Activated T-cell treated with anti-CD3 and anti-CD28 coated beads for 1 hour (primary cell): ENCODE data around the gene UBE2I.
A peak's percentile ranks its signal among the peaks of the same experiment; 100 is the strongest.

Experiments used
- DNase-seq: peaks from one replicate; pipeline ENCODE4 v3.0.0-alpha.2; 2020; ENCODE audit warnings: low read depth

Gene UBE2I

GRCh38 chr16:1361685-1362360 is 52.4 kb downstream of the UBE2I start:
- no peak for DNase-seq

DNA sequence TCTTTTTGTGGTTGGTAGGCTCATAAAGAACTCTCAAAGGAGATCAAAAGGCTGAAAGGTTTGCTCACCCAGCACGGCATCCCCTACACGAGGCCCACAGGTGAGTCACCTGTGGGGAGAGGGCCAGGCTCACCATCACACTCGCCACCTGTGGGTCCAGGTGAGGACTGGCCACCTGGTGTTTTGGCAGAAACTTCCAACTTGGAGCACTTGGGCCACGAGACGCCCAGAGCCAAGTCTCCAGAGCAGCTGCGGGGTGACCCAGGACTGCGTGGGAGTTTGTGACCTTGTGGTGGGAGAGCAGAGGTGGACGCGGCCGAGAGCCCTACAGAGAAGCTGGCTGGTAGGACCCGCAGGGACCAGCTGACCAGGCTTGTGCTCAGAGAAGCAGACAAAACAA is 53.4 kb downstream of the UBE2I start:
- no peak for DNase-seq

DNA sequence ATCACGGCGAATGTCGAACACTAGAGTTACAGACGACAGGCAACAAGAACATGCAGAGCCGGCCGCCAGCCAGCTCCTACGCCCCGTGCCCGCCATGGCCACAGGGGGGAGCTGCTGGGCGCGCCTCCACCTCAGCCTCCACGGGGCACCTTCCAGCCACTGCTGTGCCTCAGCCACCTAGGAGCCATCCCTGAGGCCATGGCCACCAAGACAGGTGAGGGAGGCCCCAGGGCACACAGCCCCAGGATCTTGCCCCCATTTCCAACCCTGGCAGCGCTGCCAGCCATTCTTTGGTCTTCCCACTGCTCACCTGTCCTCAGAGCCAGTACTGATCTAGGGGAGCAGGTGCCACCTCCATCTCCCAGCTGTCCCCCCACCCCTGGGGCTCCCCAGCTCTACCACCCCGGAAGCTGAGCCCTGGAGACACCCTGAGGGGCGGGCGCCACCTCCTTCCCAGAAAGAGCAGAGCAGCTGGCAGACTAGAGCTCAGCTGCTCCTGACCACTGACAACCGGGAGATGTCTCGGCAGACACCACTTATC is 54.1 kb downstream of the UBE2I start:
- DNase-seq: peak; percentile 65

GRCh38 chr16:1364510-1364909 is 55.1 kb downstream of the UBE2I start:
- DNase-seq: no peak

DNA sequence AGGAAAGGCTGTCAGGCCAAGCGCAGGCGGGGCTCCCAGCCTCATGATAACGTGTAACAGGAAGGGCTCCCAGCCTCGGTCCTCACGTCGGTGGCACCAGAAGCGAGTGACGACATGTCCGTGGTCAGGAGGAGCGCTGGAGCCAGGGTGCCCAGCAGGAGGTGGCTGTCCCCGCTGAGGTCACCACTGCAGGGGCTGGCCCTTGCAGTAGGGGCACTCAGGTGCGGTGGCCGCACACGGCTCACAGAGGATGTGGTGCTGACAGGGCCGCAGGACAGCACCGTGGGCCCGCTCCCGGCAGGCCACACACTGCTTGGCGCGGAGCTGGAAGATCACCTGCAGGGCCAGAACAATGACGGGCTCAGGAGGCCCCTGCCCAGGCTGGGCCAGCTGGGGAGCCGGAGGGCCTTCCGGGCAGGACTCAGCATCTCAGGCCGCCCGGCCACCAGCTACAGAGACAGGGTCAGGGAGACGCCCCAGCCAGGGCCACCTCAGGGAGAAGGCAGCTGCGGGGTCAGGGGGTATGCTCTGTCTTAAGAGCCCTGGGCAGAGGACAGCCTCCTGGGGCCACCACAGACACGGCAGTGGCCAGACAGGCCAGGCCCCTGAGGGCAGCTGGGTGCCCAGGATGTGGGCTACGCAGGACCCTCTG is 56.8 kb downstream of the UBE2I start:
- no peak for DNase-seq

GRCh38 chr16:1366712-1367299 is 57.4 kb downstream of the UBE2I start:
- no peak for DNase-seq

- DNase-seq: no peak
Observed at GRCh38 chr16:1367486-1368174, 58.2 kb downstream of the UBE2I start.

GRCh38 chr16:1371054-1371978 is 61.9 kb downstream of the UBE2I start:
- no peak for DNase-seq

DNA sequence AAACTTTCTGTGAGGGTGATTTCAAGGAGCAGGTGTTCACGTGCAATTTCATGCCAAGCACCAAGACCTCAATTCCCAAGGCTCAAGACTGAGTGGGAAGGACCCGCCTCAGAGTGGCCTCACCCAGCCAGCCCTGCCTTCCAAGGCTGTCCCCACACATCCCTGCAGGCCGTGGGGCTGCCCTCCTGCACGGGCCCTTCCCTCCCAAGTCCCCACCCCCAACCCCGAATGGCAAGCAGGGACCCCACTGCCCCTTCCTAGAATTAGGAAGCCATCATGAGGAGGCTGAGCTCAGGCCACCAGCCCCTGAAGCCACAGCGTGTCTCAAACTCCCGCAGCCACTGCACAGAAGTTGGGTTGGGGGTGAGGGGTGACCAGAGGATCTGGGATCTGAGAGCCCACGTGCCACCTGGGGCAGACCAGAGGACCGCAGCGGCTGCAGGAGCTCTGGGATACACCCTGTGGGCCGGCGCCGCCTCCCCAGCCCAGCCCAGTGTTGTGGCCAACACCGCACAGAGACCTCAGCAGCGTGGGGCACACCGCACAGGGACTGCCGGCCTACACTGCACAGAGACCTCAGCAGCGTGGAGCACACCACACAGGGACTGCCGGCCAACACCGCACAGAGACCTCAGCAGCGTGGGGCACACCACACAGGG is 63.0 kb downstream of the UBE2I start:
- DNase-seq: no peak

DNA sequence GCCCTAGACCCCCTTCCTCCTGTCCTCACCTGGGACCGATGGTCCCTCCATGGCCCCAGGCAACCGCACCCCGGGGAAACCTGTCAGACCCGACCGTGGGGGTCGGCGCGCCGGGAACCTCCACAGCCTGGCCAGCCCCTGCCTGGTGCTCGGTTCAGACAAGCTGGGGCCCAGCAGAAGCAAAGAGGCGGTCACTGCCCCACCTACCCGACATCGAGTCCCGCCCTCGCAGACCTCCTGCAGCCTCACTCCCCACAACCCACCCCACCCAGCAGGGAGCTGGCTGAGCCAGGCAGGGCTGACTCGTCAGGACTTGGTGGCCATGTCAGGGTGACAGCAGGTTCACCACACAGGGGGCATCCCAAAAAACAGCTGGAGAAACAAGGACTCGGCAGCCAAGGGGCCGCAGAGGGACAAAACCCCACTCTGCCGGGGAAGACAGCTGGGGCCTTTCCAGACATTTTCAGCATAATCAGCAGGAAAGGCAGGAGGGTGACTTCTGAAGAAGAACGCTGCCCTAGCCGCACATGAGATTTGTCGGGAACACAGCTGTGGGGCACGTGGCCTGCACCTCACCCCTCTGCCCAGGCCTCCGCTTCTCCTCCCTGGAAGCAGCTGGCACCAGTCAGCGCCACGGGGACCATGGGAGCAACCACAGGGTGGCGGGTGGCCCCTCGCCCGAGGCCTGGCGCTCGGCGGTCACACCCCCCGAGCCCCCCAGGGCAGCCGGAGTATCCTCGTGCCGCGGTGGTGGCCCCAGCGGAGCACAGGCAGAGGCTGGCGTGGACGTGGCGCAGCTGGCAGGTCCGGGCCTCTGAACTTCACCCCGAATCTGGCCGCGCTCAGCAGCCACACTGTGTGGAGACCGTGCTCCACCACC is 65.2 kb downstream of the UBE2I start:
- no peak for DNase-seq

- no peak for DNase-seq
Observed at GRCh38 chr16:1375298-1375640, 65.8 kb downstream of the UBE2I start.

DNA sequence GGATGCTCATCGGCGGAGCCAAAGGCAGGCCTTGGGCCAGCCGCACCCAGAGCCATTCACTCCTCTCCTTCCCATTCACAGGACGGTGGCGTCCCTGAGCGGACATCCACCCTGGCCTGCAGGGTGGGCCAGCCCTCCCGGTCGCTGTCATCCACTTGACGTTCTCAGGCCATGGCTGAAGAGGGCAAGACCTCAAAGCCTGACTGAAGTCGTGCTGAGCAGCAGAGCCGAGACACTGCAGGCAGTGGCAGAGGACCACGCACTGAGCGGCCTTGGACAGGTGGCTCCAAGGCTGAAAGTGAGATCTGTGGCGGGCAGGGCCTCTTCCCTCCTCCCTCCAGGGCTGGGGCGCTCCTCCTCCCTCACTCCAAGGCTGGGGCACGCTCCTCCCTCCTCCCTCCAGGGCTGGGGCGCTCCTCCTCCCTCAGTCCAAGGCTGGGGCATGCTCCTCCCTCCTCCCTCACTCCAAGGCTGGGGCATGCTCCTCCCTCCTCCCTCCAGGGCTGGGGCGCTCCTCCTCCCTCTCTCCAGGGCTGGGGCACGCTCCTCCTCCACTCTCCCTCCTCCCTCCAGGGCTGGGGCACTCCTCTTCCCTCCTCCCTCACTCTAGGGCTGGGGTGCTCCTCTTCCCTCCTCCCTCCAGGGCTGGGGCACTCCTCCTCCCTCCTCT is 66.4 kb downstream of the UBE2I start:
- no peak for DNase-seq
